ENCODE measurements around the gene MAP6. TPM values are rescaled to one million over a fixed set of nuclear protein-coding genes. Genes with fewer than 3 reads are reported as not detected.
A peak's percentile ranks its signal among the peaks of the same experiment; 100 is the strongest.

The MAP6 gene
- total RNA-seq, 6 experiments from 2014 or later, result 0.53 to 4.3 (median 0.96) TPM

DNA sequence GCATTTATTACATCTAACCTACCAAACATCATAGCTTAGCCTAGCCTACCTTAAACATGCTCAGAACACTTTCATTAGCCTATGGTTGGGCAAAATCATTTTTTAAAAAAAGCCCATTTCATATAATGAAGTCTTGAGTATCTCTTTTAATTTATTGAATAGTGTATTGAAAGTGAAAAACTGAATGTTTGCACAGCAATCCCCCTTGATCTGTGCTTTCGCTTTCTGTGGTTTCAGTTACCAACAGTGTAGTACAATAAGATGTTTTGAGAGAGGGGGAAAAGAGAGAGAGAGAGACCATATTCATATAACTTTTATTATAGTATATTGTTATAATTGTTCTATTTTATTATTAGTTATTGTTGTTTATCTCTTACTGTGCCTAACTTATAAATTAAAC is 8.4 kb upstream of the MAP6 start:
- no peak overlapping the region for H3K4me3 Mint-ChIP-seq
- DNase-seq, result no peak
- no peaks in the 10 kb centered on the region for H3K36me3 Mint-ChIP-seq (ENCODE audit: low read depth)
- peaks cover 7% of the 10 kb centered on the region; the same call in 1 of the 2 replicates for H3K9me3 Mint-ChIP-seq
- peaks cover 9% of the 10 kb centered on the region for H3K27me3 Mint-ChIP-seq (ENCODE audit: insufficient read depth)
- TF ChIP-seq, protein P1, sequence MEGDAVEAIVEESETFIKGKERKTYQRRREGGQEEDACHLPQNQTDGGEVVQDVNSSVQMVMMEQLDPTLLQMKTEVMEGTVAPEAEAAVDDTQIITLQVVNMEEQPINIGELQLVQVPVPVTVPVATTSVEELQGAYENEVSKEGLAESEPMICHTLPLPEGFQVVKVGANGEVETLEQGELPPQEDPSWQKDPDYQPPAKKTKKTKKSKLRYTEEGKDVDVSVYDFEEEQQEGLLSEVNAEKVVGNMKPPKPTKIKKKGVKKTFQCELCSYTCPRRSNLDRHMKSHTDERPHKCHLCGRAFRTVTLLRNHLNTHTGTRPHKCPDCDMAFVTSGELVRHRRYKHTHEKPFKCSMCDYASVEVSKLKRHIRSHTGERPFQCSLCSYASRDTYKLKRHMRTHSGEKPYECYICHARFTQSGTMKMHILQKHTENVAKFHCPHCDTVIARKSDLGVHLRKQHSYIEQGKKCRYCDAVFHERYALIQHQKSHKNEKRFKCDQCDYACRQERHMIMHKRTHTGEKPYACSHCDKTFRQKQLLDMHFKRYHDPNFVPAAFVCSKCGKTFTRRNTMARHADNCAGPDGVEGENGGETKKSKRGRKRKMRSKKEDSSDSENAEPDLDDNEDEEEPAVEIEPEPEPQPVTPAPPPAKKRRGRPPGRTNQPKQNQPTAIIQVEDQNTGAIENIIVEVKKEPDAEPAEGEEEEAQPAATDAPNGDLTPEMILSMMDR (IDR thresholded peaks at IDR 0.05), result no peak
- no peak overlapping the region for H3K27ac Mint-ChIP-seq
- H3K4me1 Mint-ChIP-seq (ENCODE audit: low read depth), result no peaks in the 10 kb centered on the region

DNA sequence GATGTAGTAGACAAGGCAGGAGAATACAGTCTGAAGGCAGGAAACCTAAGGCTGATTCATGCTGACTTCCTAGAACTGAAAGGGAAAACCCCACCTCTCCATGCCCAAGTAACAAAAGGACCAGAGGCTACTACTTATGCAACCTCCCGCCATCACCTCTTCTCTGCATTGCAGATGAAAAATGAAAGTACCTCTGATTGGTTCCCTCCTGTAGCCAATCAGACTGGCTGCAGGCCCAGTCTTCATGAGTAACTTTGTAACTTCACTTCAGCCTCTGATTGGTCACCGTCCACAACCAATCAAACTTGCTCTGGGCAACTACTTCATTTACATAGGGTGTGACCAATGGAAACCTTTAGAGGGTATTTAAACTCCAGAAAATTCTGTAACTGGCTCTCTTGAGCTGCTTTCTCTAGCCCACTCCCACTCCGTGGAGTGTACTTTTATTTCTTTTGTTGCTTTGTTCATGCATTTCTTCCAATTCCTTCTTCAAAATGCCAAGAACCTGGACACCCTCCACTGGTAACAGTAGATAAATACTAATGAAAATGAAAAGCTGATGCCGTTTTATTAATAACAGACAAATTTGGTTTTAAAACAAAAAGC is 5.2 kb upstream of the MAP6 start:
- Mint-ChIP-seq H3K36me3 (ENCODE audit: low read depth) (no peaks in the 10 kb centered on the region), H3K27ac (no peak overlapping the region), H3K9me3 (peaks cover 7% of the 10 kb centered on the region; the same call in 1 of the 2 replicates), H3K27me3 (ENCODE audit: insufficient read depth) (peaks cover 27% of the 10 kb centered on the region), H3K4me3 (peak overlapping the region; percentile 12; the same call in 1 of the 2 replicates), H3K4me1 (ENCODE audit: low read depth) (no peaks in the 10 kb centered on the region)
- peak; percentile 43 for DNase-seq
- TF ChIP-seq, protein P1 (IDR thresholded peaks at IDR 0.05), result no peak

DNA sequence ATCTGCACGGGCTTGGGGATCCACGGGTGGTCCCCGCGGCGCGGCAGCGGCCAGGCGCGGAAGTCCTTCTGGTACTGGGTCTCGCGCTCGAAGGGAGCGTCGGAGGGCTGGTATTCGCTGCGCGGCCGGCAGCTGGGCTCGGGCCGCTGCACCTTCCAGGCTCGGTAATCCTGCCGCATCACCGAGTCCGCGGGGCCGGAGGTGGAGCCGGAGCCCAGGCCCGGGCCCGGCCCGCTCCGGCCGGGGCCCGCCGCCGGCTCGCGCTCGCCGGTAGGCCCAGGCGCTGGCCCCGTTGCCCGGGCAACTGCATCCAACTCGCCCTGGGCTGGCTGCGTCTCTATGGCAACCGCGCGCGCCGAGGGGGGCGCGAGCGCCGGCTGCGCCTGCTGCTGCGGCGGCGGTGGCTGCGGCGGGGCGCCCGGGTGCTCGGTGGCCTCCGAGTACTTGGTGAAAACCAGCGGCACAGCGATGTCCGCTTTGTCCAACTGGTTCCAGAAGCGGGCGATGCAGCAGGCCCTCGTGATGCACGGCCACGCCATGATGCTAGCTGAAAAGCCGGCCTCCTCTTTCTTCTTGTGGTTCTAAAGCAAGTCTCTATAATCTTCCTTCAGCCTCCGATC is 897 bp downstream of the MAP6 start:
- Mint-ChIP-seq H3K9me3 (no peaks in the 10 kb centered on the region), H3K4me3 (peak overlapping the region; percentile 70), H3K27ac (no peak overlapping the region; the same call in 1 of the 2 replicates), H3K27me3 (ENCODE audit: insufficient read depth) (peaks cover 31% of the 10 kb centered on the region), H3K36me3 (ENCODE audit: low read depth) (no peaks in the 10 kb centered on the region), H3K4me1 (ENCODE audit: low read depth) (peaks cover 16% of the 10 kb centered on the region)
- TF ChIP-seq, protein P1 (IDR thresholded peaks at IDR 0.05), result no peak
- DNase-seq, result peak; percentile 17

DNA sequence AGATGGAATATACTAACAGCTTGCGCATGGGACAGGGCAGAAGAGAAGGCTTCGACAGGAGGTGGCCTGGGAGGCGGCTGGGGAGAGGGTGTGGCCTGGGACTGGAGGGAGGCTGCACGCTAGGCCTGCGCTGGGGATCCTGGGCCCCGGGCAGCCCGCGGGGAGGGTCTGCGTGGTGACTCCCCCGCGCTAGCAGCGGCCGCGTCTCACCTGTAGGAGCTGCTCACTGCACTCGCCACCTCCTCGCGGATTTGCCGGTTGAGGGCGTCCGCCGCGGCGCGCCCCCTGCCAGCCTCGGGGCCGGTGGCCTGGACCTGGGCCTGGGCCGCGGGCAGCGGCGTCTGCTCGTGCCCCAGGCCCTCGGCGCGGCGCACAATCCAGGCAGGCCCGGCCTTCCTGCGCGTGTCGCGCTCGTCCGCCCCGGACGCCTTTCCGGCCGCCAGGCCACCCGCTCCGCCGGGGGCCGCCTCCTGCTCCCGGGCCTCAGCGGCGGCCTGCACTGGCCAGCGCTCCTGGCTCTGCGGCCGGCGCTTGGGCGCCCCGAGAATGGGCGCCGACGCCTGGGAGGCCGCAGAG is 1.5 kb downstream of the MAP6 start:
- peaks cover 29% of the 10 kb centered on the region for H3K27me3 Mint-ChIP-seq (ENCODE audit: insufficient read depth)
- peak overlapping the region; percentile 70 for H3K4me3 Mint-ChIP-seq
- H3K4me1 Mint-ChIP-seq (ENCODE audit: low read depth), result peaks cover 16% of the 10 kb centered on the region
- H3K36me3 Mint-ChIP-seq (ENCODE audit: low read depth), result no peaks in the 10 kb centered on the region
- DNase-seq, result no peak
- H3K27ac Mint-ChIP-seq, result no peak overlapping the region
- TF ChIP-seq, protein P1 (IDR thresholded peaks at IDR 0.05), result no peak
- no peaks in the 10 kb centered on the region for H3K9me3 Mint-ChIP-seq

DNA sequence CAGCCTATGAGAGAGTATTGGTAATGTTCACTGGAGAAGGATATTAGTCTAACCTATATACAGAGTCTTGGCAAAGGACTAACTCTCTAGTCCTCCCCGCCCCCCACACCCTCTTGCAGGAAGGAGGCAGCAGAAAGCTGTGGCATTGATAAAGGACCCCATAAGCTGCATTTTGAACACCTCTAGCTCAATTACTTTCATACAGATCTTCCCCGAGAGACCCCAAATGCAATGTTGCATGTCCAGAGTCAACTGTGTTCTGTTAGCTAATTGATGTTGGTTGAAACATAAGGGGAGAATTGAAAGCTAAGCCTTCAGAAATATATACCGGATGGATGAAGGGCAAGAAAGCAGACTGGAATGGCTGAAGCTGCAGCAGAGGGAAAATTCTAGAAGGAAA is 2.8 kb downstream of the MAP6 start:
- H3K4me3 Mint-ChIP-seq, result no peak overlapping the region
- no peak for DNase-seq
- H3K4me1 Mint-ChIP-seq (ENCODE audit: low read depth), result peaks cover 16% of the 10 kb centered on the region
- no peak overlapping the region for H3K27ac Mint-ChIP-seq
- no peaks in the 10 kb centered on the region for H3K9me3 Mint-ChIP-seq
- TF ChIP-seq, protein P1 (IDR thresholded peaks at IDR 0.05), result no peak
- no peaks in the 10 kb centered on the region for H3K36me3 Mint-ChIP-seq (ENCODE audit: low read depth)
- peaks cover 21% of the 10 kb centered on the region for H3K27me3 Mint-ChIP-seq (ENCODE audit: insufficient read depth)
